Peyer's patch (tissue), 4 donors: ENCODE data around the gene CD48. TPM values are rescaled to one million over a fixed set of nuclear protein-coding genes. Genes with fewer than 3 reads are reported as not detected.

Experiments
- DNase-seq, 3 donors: peaks; one replicate each; pipeline ENCODE4 v3.0.0-alpha.2; 2017 to 2019
- H3K27ac ChIP-seq, 4 donors: fragments of 200-600 bp; sonication (generic); one replicate each; pipeline ENCODE4 v1.5.1; 2016 to 2019
- H3K27me3 ChIP-seq, 2 donors: fragments of 200-600 bp; sonication (generic); one replicate each; pipeline ENCODE4 v1.5.1; 2019
- H3K36me3 ChIP-seq, 3 donors: fragments of 200-600 bp; sonication (generic); one replicate each; pipeline ENCODE4 v1.5.1; 2016 to 2019
- H3K4me1 ChIP-seq, 4 donors: fragments of 200-600 bp; sonication (generic); one replicate each; pipeline ENCODE4 v1.5.1; 2016 to 2019
- H3K4me3 ChIP-seq, 4 donors: fragments of 200-600 bp; sonication (generic); 1 replicate in 3 of 4; 2 replicates in 1 of 4; pipeline ENCODE4 v1.5.1; 2016 to 2019; ENCODE audit warnings: mild to moderate bottlenecking in 1 of 4
- H3K9me3 ChIP-seq, 4 donors: fragments of 200-600 bp; sonication (generic); one replicate each; pipeline ENCODE4 v1.5.1; 2016 to 2019; ENCODE audit warnings: mild to moderate bottlenecking in 1 of 4
- CTCF ChIP-seq, 6 experiments: fragments of 450-650 bp in 4 of 6; fragments of 200-600 bp in 2 of 6; sonication (generic) in 1 of 6; IDR thresholded peaks; one replicate each; pipeline ENCODE4 v1.5.1; 2017 to 2019; ENCODE audit warnings: antibody characterized with exemption in 6 of 6, mild to moderate bottlenecking in 3 of 6, moderate library complexity in 1 of 6
- POLR2A ChIP-seq, 2 donors: fragments of 450-650 bp; IDR thresholded peaks; one replicate each; pipeline ENCODE4 v1.5.1; 2017; ENCODE audit warnings: antibody characterized with exemption in 2 of 2, mild to moderate bottlenecking in 2 of 2, moderate library complexity in 2 of 2
- total RNA-seq, 4 donors: library from RNA; depleted of rRNA; stranded (reverse); fragments of >200 nt; gene quantifications; one replicate each; pipeline ENCODE4 v1.1.0, GENCODE V29; 2016

Gene CD48
- total RNA-seq, 4 donors from 2014 or later: 1.4 to 84.2 (median 9.9) TPM

GRCh38 chr1:160665330-160666078, 46.1 kb downstream of the CD48 start:
- Histone ChIP-seq H3K4me3 (no peak overlapping the region), H3K27me3 (no peaks in the 10 kb centered on the region), H3K9me3 (no peaks in the 10 kb centered on the region), H3K4me1 (peaks cover 0 to 10% (median 6%) of the 10 kb centered on the region in 4 donors), H3K27ac (peak overlapping the region in 3 of 4 donors; percentile 24 to 51 (median 45)), H3K36me3 (no peaks in the 10 kb centered on the region)
- TF ChIP-seq POLR2A (IDR thresholded peaks at IDR 0.05): no peak
- no peak for TF ChIP-seq CTCF (IDR thresholded peaks at IDR 0.05)
- DNase-seq: peak in 2 of 3 donors; percentile 37 to 67

GRCh38 chr1:160664573-160665051, 47.0 kb downstream of the CD48 start:
- Histone ChIP-seq H3K27me3 (no peaks in the 10 kb centered on the region), H3K4me1 (peaks cover 0 to 10% (median 6%) of the 10 kb centered on the region in 4 donors), H3K9me3 (no peaks in the 10 kb centered on the region), H3K4me3 (no peak overlapping the region), H3K36me3 (no peaks in the 10 kb centered on the region), H3K27ac (peak overlapping the region in 3 of 4 donors; percentile 4 to 38 (median 24))
- TF ChIP-seq POLR2A (IDR thresholded peaks at IDR 0.05) (no peak), CTCF (IDR thresholded peaks at IDR 0.05) (no peak)
- DNase-seq: peak in 2 of 3 donors; percentile 57 to 66

GRCh38 chr1:160662910-160663309, 48.7 kb downstream of the CD48 start:
- Histone ChIP-seq H3K4me3 (no peak overlapping the region), H3K9me3 (no peaks in the 10 kb centered on the region), H3K4me1 (peaks cover 0 to 10% (median 6%) of the 10 kb centered on the region in 4 donors), H3K27me3 (no peaks in the 10 kb centered on the region), H3K36me3 (no peaks in the 10 kb centered on the region), H3K27ac (no peak overlapping the region)
- no peak for DNase-seq
- no peak for TF ChIP-seq CTCF (IDR thresholded peaks at IDR 0.05)
- no peak for TF ChIP-seq POLR2A (IDR thresholded peaks at IDR 0.05)

- no peaks in the 10 kb centered on the region for H3K9me3 ChIP-seq
- H3K36me3 ChIP-seq: no peaks in the 10 kb centered on the region
- no peaks in the 10 kb centered on the region for H3K27me3 ChIP-seq
- H3K27ac ChIP-seq: no peak overlapping the region
- no peak for DNase-seq
- no peak overlapping the region for H3K4me3 ChIP-seq
- TF ChIP-seq POLR2A (IDR thresholded peaks at IDR 0.05) (no peak), CTCF (IDR thresholded peaks at IDR 0.05) (no peak)
- peaks cover 0 to 1% (median 0%) of the 10 kb centered on the region in 4 donors for H3K4me1 ChIP-seq
Observed at GRCh38 chr1:160659566-160659965, 52.1 kb downstream of the CD48 start.

GRCh38 chr1:160658814-160659193, 52.8 kb downstream of the CD48 start:
- DNase-seq: no peak
- no peaks in the 10 kb centered on the region for H3K27me3 ChIP-seq
- no peak overlapping the region for H3K4me3 ChIP-seq
- no peaks in the 10 kb centered on the region for H3K9me3 ChIP-seq
- H3K4me1 ChIP-seq: no peaks in the 10 kb centered on the region
- no peak overlapping the region for H3K27ac ChIP-seq
- no peaks in the 10 kb centered on the region for H3K36me3 ChIP-seq
- TF ChIP-seq POLR2A (IDR thresholded peaks at IDR 0.05) (no peak), CTCF (IDR thresholded peaks at IDR 0.05) (no peak)
